ENCODE results near the gene BCAS3.
"Not testable (repeated sequence)": the region's sequence is repeated elsewhere in the genome, so short reads cannot be mapped to it uniquely, and the experiment has no call there.

The BCAS3 gene

DNA sequence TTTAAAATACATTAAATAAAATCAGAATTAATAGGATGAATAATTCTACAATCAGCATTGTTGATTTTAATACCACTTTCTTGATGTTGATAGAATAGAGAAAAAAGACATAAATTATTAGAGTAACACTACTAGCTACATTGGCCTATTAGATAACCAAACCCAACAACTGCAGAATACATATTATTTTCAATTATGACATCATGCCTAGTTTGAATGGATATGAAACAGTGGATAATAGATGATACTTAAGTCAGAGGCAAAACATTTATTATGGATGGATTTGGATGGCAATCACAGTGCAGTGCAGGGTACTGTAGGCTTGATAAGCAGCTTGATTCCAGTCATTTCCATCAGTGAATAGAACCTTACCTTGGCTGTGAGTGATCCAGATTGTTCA, 293.1 kb downstream of the BCAS3 start:
- Histone ChIP-seq H3K36me3 (ENCODE audit: control insufficient read depth, insufficient read depth, low read length) (no peaks in the 10 kb centered on the region), H3K9ac (ENCODE audit: low read length) (no peak overlapping the region), H3K27ac (ENCODE audit: low read depth, low read length) (no peak overlapping the region), H3K4me3 (ENCODE audit: low read length) (no peak overlapping the region), H3K4me1 (ENCODE audit: control insufficient read depth, insufficient read depth, low read length) (no peaks in the 10 kb centered on the region), H3K27me3 (ENCODE audit: control insufficient read depth, insufficient read depth, low read length) (no peaks in the 10 kb centered on the region)

DNA sequence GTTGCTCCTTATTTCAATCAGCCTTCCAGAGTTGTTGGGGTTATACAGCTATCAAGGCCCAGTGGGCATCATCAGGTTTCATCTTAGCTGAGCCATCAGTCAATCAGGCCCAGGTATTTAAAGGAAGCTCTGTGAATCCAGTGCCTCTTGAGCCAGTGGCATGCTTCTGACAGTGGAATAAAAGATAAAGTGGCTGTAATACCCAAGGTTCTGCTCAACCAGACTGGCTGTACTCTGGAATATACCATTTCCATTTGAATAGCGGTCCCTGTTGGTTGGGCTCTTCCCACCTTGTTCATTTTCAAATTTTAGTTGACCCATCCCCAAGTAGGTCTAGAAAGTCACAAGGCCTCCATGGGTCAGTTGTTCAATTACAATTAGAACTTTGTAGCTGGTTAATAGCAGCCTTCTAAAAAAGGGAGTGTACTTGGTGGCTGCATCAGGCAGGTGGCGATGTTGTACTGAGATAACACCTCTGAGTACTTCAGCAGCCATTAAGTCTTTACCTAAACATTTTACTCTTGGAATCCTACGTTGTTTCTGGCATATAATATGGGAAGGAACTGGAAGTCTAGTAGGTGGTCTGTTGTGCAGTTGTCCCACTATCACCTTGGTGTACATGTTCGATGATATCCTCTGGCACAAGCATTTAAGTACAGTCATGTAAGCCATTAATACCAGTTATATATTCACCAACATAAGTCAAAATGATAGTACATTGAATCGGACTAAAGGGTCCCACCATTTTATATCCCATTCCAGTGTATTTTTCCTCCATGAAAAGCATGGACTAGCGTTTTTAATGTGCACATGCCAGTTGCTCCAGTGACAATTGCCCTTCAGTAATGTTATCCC, 294.1 kb downstream of the BCAS3 start:
- no peaks in the 10 kb centered on the region for H3K36me3 ChIP-seq (ENCODE audit: control insufficient read depth, insufficient read depth, low read length)
- no peaks in the 10 kb centered on the region for H3K27me3 ChIP-seq (ENCODE audit: control insufficient read depth, insufficient read depth, low read length)
- H3K27ac ChIP-seq (ENCODE audit: low read depth, low read length), result no peak overlapping the region
- H3K9ac ChIP-seq (ENCODE audit: low read length), result no peak overlapping the region
- H3K4me1 ChIP-seq (ENCODE audit: control insufficient read depth, insufficient read depth, low read length), result no peaks in the 10 kb centered on the region
- no peak overlapping the region for H3K4me3 ChIP-seq (ENCODE audit: low read length)

DNA sequence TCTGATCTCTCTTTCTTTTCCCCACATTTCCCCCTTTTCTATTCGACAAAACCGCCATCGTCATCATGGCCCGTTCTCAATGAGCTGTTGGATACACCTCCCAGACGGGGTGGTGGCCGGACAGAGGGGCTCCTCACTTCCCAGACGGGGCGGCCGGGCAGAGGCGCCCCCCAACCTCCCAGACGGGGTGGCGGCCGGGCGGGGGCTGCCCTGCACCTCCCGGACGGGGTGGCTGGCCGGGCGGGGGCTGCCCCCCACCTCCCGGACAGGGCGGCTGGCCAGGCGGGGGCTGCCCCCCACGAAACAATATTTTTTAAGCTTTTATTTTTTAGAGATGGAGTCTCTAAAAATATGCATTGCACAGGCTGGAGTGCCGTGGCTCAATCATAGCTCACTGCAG, 299.2 kb downstream of the BCAS3 start:
- H3K9ac ChIP-seq (ENCODE audit: low read length); H3K27me3 ChIP-seq (ENCODE audit: control insufficient read depth, insufficient read depth, low read length); H3K36me3 ChIP-seq (ENCODE audit: control insufficient read depth, insufficient read depth, low read length); H3K4me3 ChIP-seq (ENCODE audit: low read length); H3K27ac ChIP-seq (ENCODE audit: low read depth, low read length); H3K4me1 ChIP-seq (ENCODE audit: control insufficient read depth, insufficient read depth, low read length): not testable (repeated sequence)

DNA sequence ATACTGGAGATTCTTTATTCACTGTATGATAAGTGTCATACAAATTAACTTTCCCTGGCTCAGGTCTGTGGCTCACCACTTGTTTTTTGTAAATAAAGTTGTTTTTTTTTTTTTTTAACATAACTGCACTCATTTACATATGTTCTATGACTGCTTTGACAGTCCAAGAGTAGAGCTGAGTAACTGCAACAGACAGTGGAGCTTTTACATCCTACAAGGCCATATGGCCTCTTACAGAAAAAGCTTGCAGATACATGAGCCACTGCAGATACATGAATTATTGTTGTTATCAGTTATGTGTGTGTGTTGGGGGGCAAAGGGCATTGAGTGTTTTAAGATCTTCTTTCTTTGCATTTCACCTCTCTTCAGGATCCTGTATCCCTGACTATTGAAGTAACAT, 311.7 kb downstream of the BCAS3 start:
- no peak overlapping the region for H3K9ac ChIP-seq (ENCODE audit: low read length)
- no peaks in the 10 kb centered on the region for H3K4me1 ChIP-seq (ENCODE audit: control insufficient read depth, insufficient read depth, low read length)
- H3K36me3 ChIP-seq (ENCODE audit: control insufficient read depth, insufficient read depth, low read length), result no peaks in the 10 kb centered on the region
- no peaks in the 10 kb centered on the region for H3K27me3 ChIP-seq (ENCODE audit: control insufficient read depth, insufficient read depth, low read length)
- H3K4me3 ChIP-seq (ENCODE audit: low read length), result no peak overlapping the region
- H3K27ac ChIP-seq (ENCODE audit: low read depth, low read length), result no peak overlapping the region

DNA sequence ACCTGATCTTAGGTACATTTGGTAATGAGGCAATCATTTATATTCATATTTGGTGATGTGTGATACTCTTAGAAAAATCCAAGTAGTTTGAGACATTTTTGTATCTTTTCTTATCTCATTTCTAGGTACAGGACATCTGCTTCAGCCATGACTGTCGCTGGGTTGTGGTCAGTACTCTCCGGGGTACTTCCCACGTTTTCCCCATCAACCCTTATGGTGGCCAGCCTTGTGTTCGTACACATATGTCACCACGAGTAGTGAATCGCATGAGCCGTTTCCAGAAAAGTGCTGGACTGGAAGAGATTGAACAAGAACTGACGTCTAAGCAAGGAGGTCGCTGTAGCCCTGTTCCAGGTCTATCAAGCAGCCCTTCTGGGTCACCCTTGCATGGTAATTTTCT, 312.2 kb downstream of the BCAS3 start:
- no peak overlapping the region for H3K4me3 ChIP-seq (ENCODE audit: low read length)
- H3K27me3 ChIP-seq (ENCODE audit: control insufficient read depth, insufficient read depth, low read length), result no peaks in the 10 kb centered on the region
- no peak overlapping the region for H3K27ac ChIP-seq (ENCODE audit: low read depth, low read length)
- H3K36me3 ChIP-seq (ENCODE audit: control insufficient read depth, insufficient read depth, low read length), result no peaks in the 10 kb centered on the region
- H3K9ac ChIP-seq (ENCODE audit: low read length), result no peak overlapping the region
- H3K4me1 ChIP-seq (ENCODE audit: control insufficient read depth, insufficient read depth, low read length), result no peaks in the 10 kb centered on the region

DNA sequence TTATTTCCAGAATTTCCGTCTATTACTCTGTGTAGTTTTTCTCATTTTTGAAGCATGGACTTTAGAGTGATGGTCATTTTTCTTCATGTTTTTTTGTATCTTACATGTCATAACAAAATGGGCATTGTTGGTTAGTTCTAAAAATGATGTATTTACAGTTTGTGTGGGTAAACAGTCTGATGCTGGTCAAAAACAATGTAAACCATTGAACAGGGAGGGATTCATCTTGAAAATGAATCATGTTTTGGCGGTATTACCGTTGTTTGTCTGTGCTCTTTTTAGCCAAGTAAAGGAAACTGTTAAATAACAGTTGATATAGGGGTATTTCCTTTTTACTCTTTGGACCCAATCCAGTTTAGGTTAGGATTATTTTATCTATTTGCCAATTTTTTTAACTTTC, 315.8 kb downstream of the BCAS3 start:
- no peak overlapping the region for H3K4me3 ChIP-seq (ENCODE audit: low read length)
- no peaks in the 10 kb centered on the region for H3K27me3 ChIP-seq (ENCODE audit: control insufficient read depth, insufficient read depth, low read length)
- H3K9ac ChIP-seq (ENCODE audit: low read length), result no peak overlapping the region
- H3K4me1 ChIP-seq (ENCODE audit: control insufficient read depth, insufficient read depth, low read length), result no peaks in the 10 kb centered on the region
- H3K36me3 ChIP-seq (ENCODE audit: control insufficient read depth, insufficient read depth, low read length), result no peaks in the 10 kb centered on the region
- no peak overlapping the region for H3K27ac ChIP-seq (ENCODE audit: low read depth, low read length)

DNA sequence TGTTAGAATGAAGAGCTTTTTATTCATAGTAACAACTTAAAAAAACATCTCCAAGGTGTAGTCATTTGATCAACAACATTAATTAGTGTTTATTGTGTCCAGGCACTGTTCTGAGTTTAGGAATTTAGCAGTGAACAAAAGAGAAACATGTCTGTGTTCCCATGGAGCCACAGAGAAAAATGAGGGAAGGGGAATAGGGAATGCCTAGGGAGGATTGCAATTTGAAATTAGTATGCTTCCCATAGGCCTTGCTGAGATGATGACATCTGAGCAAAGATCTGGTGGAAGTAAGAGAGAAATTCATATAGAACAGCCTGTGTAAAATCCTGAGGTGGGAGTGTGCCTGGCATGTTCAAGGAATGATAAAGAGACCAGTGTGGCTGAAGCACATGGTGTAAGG, 318.0 kb downstream of the BCAS3 start:
- no peak overlapping the region for H3K4me3 ChIP-seq (ENCODE audit: low read length)
- H3K27me3 ChIP-seq (ENCODE audit: control insufficient read depth, insufficient read depth, low read length), result no peaks in the 10 kb centered on the region
- H3K27ac ChIP-seq (ENCODE audit: low read depth, low read length), result no peak overlapping the region
- no peaks in the 10 kb centered on the region for H3K36me3 ChIP-seq (ENCODE audit: control insufficient read depth, insufficient read depth, low read length)
- H3K4me1 ChIP-seq (ENCODE audit: control insufficient read depth, insufficient read depth, low read length), result no peaks in the 10 kb centered on the region
- no peak overlapping the region for H3K9ac ChIP-seq (ENCODE audit: low read length)

DNA sequence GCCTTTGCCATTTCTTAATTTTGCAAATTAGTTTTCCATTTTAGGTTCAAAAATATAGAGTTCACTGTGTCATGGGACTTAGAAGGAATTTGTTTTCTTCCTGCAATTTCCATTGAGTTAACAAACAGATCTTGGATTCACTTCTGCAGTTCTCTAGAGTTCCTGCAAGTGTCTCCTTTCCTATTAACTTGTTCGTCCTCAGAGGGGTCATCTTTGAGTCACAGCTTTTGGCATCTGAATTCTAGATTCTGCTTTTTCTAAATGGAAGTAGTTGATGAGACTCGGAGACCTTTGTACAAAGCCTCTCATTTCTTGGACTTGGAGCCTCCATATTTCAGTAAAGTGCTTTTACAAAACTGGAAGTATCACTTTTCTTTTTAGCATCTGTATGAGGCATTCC, 323.3 kb downstream of the BCAS3 start:
- no peak overlapping the region for H3K9ac ChIP-seq (ENCODE audit: low read length)

DNA sequence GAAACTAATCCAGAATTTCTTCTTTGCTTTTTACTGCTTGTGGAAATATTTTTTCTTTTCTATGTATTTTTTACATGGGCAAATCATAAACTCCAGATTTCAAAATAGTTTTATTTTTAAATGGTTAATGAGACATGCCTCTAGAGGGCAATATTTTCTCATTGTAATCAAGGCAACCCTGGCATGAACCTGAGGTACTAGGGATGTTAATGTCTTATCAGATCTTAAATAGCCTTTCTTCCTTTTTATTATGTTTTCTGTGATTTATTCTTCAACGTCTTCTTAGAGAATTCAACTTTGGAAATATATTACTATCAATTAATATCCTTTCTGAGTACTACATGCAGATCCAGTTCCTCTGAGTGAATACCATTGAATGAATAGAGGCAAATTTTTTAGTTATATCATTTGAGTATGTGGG, 324.7 kb downstream of the BCAS3 start:
- Histone ChIP-seq H3K27me3 (ENCODE audit: control insufficient read depth, insufficient read depth, low read length) (no peaks in the 10 kb centered on the region), H3K9ac (ENCODE audit: low read length) (no peak overlapping the region), H3K36me3 (ENCODE audit: control insufficient read depth, insufficient read depth, low read length) (no peaks in the 10 kb centered on the region), H3K4me1 (ENCODE audit: control insufficient read depth, insufficient read depth, low read length) (no peaks in the 10 kb centered on the region), H3K27ac (ENCODE audit: low read depth, low read length) (no peak overlapping the region), H3K4me3 (ENCODE audit: low read length) (no peak overlapping the region)

More for the DNA sequence above, 323.3 kb downstream of the BCAS3 start:
- H3K27me3 ChIP-seq (ENCODE audit: control insufficient read depth, insufficient read depth, low read length), result no peaks in the 10 kb centered on the region
- no peak overlapping the region for H3K4me3 ChIP-seq (ENCODE audit: low read length)
- no peaks in the 10 kb centered on the region for H3K4me1 ChIP-seq (ENCODE audit: control insufficient read depth, insufficient read depth, low read length)
- no peaks in the 10 kb centered on the region for H3K36me3 ChIP-seq (ENCODE audit: control insufficient read depth, insufficient read depth, low read length)
- no peak overlapping the region for H3K27ac ChIP-seq (ENCODE audit: low read depth, low read length)

DNA sequence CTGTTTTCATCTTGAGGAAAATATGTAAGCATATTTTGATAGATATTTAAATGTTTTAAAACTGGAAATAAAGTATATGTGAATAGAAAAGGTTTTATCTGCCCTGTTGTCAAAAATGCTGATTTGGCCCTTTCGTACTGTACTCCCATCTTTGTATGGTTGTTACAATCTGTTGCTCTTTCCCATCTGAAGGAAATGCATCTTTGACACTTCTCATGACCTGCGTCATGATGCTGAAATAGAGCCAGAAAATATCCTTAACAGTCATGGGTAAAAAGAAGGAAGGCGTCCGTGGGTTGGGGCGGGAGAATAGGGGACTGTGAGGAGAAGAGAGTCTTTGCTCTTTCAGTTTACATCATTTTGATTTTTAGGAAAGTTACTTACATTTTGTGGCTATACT, 327.7 kb downstream of the BCAS3 start:
- Histone ChIP-seq H3K4me3 (ENCODE audit: low read length) (no peak overlapping the region), H3K9ac (ENCODE audit: low read length) (no peak overlapping the region), H3K27ac (ENCODE audit: low read depth, low read length) (no peak overlapping the region), H3K36me3 (ENCODE audit: control insufficient read depth, insufficient read depth, low read length) (no peaks in the 10 kb centered on the region), H3K27me3 (ENCODE audit: control insufficient read depth, insufficient read depth, low read length) (no peaks in the 10 kb centered on the region), H3K4me1 (ENCODE audit: control insufficient read depth, insufficient read depth, low read length) (peaks cover 3% of the 10 kb centered on the region)

DNA sequence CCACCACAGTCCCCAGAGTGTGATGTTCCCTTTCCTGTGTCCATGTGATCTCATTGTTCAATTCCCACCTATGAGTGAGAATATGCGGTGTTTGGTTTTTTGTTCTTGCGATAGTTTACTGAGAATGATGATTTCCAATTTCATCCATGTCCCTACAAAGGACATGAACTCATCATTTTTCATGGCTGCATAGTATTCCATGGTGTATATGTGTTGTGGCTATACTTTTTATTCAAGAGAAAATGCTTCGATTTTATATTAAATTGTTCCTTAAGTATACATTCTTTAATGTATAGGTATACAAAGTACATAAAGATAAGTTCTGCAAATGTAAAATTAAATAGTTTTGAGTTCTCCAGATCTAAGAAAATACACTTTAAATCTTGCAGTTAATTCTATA, 328.3 kb downstream of the BCAS3 start:
- not testable (repeated sequence) for H3K4me3 ChIP-seq (ENCODE audit: low read length); H3K36me3 ChIP-seq (ENCODE audit: control insufficient read depth, insufficient read depth, low read length); H3K27ac ChIP-seq (ENCODE audit: low read depth, low read length); H3K27me3 ChIP-seq (ENCODE audit: control insufficient read depth, insufficient read depth, low read length); H3K4me1 ChIP-seq (ENCODE audit: control insufficient read depth, insufficient read depth, low read length); H3K9ac ChIP-seq (ENCODE audit: low read length)

DNA sequence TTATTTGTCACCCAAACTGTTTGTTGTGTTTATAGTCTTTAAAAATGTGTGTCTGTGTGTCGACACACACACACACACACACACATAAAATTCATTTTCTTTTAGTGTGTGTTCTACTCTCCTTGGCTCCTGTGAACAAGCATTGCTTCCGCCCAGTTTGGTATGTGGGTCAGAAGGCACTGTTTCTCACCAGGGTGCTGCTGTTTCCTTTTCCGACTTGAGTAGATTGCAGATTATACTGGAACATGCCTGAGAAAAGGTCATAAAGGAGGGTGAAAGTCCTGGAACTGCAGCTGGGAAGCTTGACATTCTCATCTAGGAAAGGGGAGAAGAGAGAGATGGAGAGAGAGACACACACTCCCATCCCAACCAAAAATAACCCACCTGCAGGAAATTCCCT, 330.3 kb downstream of the BCAS3 start:
- peaks cover 3% of the 10 kb centered on the region for H3K4me1 ChIP-seq (ENCODE audit: control insufficient read depth, insufficient read depth, low read length)
- H3K4me3 ChIP-seq (ENCODE audit: low read length), result no peak overlapping the region
- no peaks in the 10 kb centered on the region for H3K36me3 ChIP-seq (ENCODE audit: control insufficient read depth, insufficient read depth, low read length)
- H3K27me3 ChIP-seq (ENCODE audit: control insufficient read depth, insufficient read depth, low read length), result no peaks in the 10 kb centered on the region
- H3K27ac ChIP-seq (ENCODE audit: low read depth, low read length), result no peak overlapping the region
- no peak overlapping the region for H3K9ac ChIP-seq (ENCODE audit: low read length)

DNA sequence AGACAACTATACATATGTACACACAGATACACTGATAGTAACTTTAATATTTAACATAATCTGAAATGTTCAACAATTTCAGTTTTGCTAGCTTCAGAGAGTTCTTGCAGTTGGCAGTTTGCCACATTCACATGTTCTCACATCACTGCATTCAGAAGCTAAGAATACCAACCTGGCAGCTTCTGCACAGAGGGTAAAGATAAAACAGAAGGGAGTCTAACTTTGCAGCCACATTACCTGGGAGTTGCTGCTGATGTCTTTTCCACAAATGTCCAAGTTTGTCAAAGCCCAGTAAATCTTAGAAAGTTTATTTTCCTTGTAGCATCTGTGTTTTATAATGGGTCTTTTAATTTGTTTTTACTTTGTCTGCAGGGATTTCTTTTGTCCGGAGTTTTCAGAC, 332.0 kb downstream of the BCAS3 start:
- no peaks in the 10 kb centered on the region for H3K36me3 ChIP-seq (ENCODE audit: control insufficient read depth, insufficient read depth, low read length)
- no peak overlapping the region for H3K27ac ChIP-seq (ENCODE audit: low read depth, low read length)

More for the DNA sequence above, 332.0 kb downstream of the BCAS3 start:
- Histone ChIP-seq H3K4me3 (ENCODE audit: low read length) (no peak overlapping the region), H3K27me3 (ENCODE audit: control insufficient read depth, insufficient read depth, low read length) (no peaks in the 10 kb centered on the region), H3K9ac (ENCODE audit: low read length) (no peak overlapping the region), H3K4me1 (ENCODE audit: control insufficient read depth, insufficient read depth, low read length) (peaks cover 3% of the 10 kb centered on the region)

Measured in rectal smooth muscle tissue (tissue), 1 donor.